ENCODE data around the gene STK36. TPM values are rescaled to one million over a fixed set of nuclear protein-coding genes. Genes with fewer than 3 reads are reported as not detected.

STK36 gene
- 14.6 TPM for polyA plus RNA-seq (2013, experiment 1 of 2; ENCODE audit: insufficient read length)
- 18.6 TPM for polyA plus RNA-seq (2013, experiment 2 of 2; ENCODE audit: insufficient read length)

DNA sequence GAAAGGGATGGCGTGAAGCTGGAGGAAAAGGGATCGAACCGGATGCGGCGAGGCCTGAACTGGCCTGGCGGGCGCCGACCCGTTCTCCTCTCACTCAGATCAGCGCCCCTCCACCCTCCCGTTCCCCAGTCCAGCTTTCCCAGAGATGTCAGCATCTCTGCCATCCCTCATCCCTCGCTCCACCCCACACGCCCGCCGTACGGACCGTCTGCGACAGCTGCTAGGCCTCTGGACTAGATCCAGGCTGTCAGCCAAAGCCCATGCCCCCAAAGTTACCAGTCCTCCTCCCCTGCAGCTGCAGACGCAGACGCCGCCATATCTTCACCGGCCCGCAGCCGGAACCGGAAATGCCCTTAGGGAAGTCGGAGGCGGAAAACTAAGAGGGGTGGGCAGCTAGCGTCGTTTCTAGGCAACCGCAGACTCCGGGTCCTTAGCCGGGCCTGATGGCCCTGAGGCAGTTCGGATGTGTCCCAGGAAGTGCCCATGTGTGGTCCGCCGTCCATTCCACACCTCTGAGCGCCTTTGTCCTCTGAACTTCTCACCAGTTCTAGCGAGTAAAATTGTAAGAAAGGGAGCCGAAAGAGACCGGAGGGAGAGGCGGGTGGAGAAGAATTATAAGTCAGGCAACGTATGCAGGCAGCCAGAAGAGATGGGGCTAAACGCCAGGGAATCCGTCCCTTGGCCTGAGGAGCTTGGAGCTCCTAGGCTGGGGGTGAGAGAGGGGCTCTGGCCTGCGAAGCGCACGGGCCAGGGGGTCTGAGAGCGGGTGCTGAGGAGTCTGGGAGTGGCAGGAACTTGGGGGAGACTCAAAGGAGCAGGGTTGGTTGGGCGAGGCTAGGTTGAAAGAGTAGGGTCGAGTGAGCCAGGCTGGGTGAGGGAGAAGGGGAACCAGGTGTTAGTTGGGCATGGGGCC is at the start of gene STK36, which contains the start of gene RNF25:
Gene STK36 (plus strand): TSS at position 433 of the 913 bp plus-strand sequence. CDS start 744 bp downstream, outside the sequence.
Gene RNF25 (minus strand): TSS at position 349 of the 913 bp plus-strand sequence. CDS start 32 bp downstream, at position 317.
- peak; percentile 92 for DNase-seq

GRCh38 chr2:218622606-218623365 is 49.1 kb upstream of the STK36 start:
- DNase-seq = peak; percentile 42

- no peak for DNase-seq
Observed at GRCh38 chr2:218623366-218623705, 48.5 kb upstream of the STK36 start.

GRCh38 chr2:218626369-218626768 is 45.5 kb upstream of the STK36 start:
- no peak for DNase-seq

DNA sequence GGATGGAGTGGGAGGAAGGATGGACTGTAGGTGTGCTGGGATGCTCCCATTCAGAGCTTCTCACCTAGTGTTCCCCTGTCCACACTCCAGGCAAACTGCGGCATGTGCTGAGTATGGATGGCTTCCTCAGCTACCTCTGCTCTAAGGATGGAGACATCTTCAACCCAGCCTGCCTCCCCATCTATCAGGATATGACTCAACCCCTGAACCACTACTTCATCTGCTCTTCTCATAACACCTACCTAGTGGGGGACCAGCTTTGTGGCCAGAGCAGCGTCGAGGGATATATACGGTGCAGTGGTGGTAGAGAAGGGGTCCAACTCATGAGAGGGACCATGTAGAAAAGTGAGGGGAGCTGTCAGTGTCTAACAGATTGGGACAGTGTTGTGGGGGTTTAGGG is 43.9 kb upstream of the STK36 start:
- DNase-seq = no peak

- peak; percentile 62 for DNase-seq
Observed at GRCh38 chr2:218631837-218632236, 40.0 kb upstream of the STK36 start.

- no peak for DNase-seq
Observed at GRCh38 chr2:218635719-218636118, 36.2 kb upstream of the STK36 start.

DNA sequence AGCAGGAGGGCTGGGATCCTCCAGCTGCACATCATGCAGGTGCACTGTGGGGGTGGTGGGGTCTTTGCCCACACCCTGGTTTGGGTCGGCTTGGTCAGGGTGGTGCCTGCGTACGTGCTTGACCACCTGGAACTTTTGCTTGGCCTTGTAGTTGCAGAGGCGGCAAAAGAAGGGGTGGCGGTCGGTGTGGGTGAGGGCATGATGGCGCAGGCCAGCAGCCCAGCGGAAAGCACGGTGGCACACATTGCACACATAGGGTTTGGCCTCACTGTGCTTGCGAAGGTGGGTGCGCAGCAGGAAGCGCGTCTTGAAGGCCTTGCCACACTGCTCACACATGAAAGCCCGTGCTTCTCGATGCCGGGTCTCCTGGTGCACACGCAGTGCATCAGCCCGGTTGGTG is 33.5 kb upstream of the STK36 start:
- no peak for DNase-seq

- DNase-seq = no peak
Observed at GRCh38 chr2:218642121-218642656, 29.7 kb upstream of the STK36 start.

DNA sequence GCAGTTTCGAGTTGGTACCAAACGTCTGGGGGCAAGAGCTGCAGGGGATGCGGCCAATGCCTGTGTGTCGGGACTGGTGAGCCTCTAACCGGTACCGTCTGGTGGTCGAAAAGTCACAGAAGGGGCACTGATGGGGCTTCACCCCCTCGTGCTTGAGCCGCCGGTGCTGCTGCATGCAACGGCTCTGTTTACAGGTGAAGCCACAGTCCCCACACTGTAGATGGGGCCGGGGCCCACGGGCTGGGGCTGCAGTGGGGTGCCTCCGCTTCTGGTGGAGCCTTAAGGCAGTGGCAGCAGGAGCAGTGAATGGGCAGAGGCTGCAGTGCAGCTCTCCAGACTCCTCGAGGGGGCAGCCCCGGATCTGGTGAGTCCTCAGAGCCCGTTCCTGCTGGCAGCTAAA is 29.1 kb upstream of the STK36 start:
- DNase-seq = no peak

DNA sequence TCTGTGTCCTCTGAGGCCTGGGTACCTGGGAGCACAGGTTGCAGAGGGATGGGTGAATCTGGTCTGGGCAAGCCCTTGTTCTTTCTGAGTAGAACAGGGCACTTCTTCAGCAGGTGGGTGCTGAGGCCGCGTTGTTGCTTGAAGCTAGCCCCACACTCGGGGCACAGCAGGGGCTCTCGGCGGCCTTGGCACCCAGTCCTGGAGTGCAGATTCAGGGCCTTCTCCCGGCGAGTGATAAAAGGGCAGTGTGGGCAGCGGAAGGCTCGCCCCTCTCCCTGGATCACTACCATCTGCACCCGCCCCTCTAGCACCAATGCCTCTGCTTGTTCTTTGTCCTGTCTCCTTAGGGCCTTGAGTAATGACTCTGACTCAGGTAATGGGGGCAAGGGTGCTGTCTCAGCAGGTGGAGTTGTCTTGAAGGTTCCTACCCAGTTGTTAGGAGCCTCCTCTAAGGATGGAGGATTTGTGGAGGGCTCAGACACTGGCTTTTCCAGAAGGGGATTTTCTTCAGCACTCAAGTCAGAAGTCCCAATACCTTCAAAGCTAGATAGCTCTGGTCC is 28.1 kb upstream of the STK36 start:
- DNase-seq = no peak

- no peak for DNase-seq
Observed at GRCh38 chr2:218644721-218645120, 27.2 kb upstream of the STK36 start.

- no peak for DNase-seq
Observed at GRCh38 chr2:218645126-218645525, 26.8 kb upstream of the STK36 start.

GRCh38 chr2:218648088-218648786 is 23.6 kb upstream of the STK36 start:
- DNase-seq = peak; percentile 55

DNA sequence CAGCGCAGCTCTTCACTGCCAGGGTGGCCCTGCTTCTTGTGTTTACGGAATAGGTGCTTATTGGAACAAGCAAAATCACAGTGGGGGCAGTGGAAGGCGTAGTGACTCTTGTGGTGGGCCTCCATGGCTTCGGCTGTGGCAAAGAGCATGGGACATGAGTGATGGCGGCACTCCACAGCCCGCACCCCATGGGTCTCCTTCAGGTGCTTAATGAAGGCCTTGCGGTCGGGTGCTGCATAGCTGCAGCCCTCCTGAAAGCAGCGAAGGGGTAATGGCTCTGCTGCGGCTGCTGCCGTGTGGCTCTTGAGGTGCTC is 23.1 kb upstream of the STK36 start:
- no peak for DNase-seq

DNA sequence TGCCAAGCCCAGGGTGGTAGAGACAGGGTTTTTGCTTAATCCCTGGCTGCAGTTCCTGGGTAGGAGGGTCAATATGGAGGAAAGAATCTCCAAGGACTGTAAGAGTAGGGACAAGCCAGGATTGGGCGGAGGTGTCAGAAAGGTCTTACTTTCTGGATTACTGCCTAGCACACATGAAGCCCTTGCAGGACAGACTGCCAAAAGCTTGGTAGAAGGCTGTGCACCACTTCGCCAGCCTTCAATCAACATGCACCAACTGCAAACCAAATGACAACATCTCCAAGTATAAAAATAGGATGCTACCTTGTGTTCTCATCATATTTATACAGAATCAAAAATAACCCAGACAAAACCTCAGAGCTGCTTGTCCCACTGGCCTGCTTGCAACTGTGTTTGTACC is 16.1 kb upstream of the STK36 start:
- DNase-seq = no peak

GRCh38 chr2:218658671-218659257 is 13.1 kb upstream of the STK36 start:
- peak; percentile 39 for DNase-seq

GRCh38 chr2:218659258-218659987 is 12.5 kb upstream of the STK36 start, which contains the start of the genes BCS1L and ZNF142:
TSS of gene BCS1L (plus strand) at chr2:218659683. CDS start at chr2:218660988, 1,305 bp downstream.
TSS of gene ZNF142 (minus strand) at chr2:218659623. CDS start at chr2:218656429, 3,194 bp downstream.
- peak; percentile 86 for DNase-seq

DNA sequence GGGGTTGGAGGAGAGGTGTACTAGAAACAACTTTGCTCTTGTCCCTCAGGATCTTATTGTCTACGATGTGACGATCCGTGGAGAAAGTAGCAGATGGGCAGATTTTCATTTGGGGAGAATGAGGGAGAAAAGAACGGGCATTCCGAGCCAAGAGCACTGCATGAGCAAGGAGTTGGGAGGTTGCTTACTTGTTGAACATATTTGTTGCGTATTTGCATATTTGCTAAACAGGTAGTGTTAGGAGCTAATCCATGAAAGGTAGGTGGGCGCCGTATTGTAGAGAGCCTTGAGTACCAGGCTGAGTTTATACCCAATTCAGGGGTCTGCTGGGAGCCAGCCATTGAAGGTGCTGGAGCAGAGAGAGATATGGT is 11.9 kb upstream of the STK36 start:
- DNase-seq = peak; percentile 4

GRCh38 chr2:218662377-218662776 is 9.5 kb upstream of the STK36 start:
- DNase-seq = no peak

DNA sequence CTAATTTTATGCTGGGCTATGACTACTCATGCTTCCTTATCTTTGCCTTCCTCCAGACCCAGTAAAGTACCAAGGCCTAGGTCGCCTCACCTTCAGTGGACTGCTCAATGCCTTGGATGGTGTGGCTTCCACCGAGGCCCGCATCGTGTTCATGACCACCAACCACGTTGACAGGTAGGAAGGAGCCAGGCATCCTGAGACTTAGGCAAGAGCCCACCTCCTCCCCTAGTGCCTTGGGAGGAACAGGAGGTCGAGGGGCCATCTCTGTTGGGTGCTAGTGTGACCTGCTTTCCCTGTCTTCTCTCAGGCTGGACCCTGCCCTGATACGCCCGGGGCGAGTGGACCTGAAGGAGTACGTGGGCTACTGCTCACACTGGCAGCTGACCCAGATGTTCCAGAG is 9.1 kb upstream of the STK36 start:
- no peak for DNase-seq

Data from fibroblast of skin of back (primary cell).